Daoy (cell line): ENCODE data around the gene NEURL1B. TPM values are rescaled to one million over a fixed set of nuclear protein-coding genes. Genes with fewer than 3 reads are reported as not detected.

ENCODE experiments used
- DNase-seq: peaks from one replicate; pipeline ENCODE4 v3.0.0-alpha.2; 2015; ENCODE audit warnings: low read depth
- total RNA-seq: library from RNA; depleted of rRNA; stranded (reverse); fragments of >200 nt; shearing (Covaris generic); gene quantifications from 2 replicates; pipeline ENCODE4 v1.2.3, GENCODE V29; 2014

Gene NEURL1B
- total RNA-seq, 1 experiment from 2014 or later, result 2.8 TPM

- DNase-seq, result peak; percentile 77
Measured at GRCh38 chr5:172714491-172715420, 73.7 kb downstream of the NEURL1B start.

GRCh38 chr5:172715421-172715780 lies 74.3 kb downstream of the NEURL1B start:
- no peak for DNase-seq

GRCh38 chr5:172715931-172716682 lies 75.0 kb downstream of the NEURL1B start:
- DNase-seq, result no peak

- DNase-seq, result peak; percentile 78
Measured at GRCh38 chr5:172716796-172717313, 75.8 kb downstream of the NEURL1B start.

GRCh38 chr5:172717481-172718195 lies 76.6 kb downstream of the NEURL1B start:
- no peak for DNase-seq

GRCh38 chr5:172718527-172719114 lies 77.6 kb downstream of the NEURL1B start:
- no peak for DNase-seq

- no peak for DNase-seq
Measured at GRCh38 chr5:172719211-172719610, 78.1 kb downstream of the NEURL1B start.

- no peak for DNase-seq
Measured at GRCh38 chr5:172720655-172721054, 79.6 kb downstream of the NEURL1B start.

- no peak for DNase-seq
Measured at GRCh38 chr5:172721455-172722326, 80.6 kb downstream of the NEURL1B start.

- no peak for DNase-seq
Measured at GRCh38 chr5:172722327-172722815, 81.3 kb downstream of the NEURL1B start.

GRCh38 chr5:172723508-172723907 lies 82.4 kb downstream of the NEURL1B start:
- no peak for DNase-seq

GRCh38 chr5:172724242-172725183 lies 83.5 kb downstream of the NEURL1B start:
- DNase-seq, result no peak

GRCh38 chr5:172725273-172725672 lies 84.2 kb downstream of the NEURL1B start:
- no peak for DNase-seq

GRCh38 chr5:172725785-172726184 lies 84.7 kb downstream of the NEURL1B start:
- no peak for DNase-seq

- no peak for DNase-seq
Measured at GRCh38 chr5:172726966-172727365, 85.9 kb downstream of the NEURL1B start.

- no peak for DNase-seq
Measured at GRCh38 chr5:172727551-172727950, 86.5 kb downstream of the NEURL1B start.

GRCh38 chr5:172728481-172729241 lies 87.6 kb downstream of the NEURL1B start:
- no peak for DNase-seq

- DNase-seq, result no peak
Measured at GRCh38 chr5:172729588-172729987, 88.5 kb downstream of the NEURL1B start.
